Ecto neural progenitor cell (in vitro differentiated cells): Measurements from ENCODE around the gene ATAD3B.
"Not testable (repeated sequence)": the region's sequence is repeated elsewhere in the genome, so short reads cannot be mapped to it uniquely, and the experiment has no call there.

Experiments
- DNase-seq: peaks from one replicate; pipeline ENCODE4 v3.0.0-alpha.2; 2018; ENCODE audit warnings: low spot score

ATAD3B gene

GRCh38 chr1:1481811-1482210 lies 10.2 kb downstream of the ATAD3B start:
- DNase-seq = not testable (repeated sequence)

- no peak for DNase-seq
Measured at GRCh38 chr1:1482856-1483255, 11.3 kb downstream of the ATAD3B start.

GRCh38 chr1:1483714-1484113 lies 12.1 kb downstream of the ATAD3B start:
- no peak for DNase-seq

GRCh38 chr1:1484976-1485750 lies 13.6 kb downstream of the ATAD3B start:
- DNase-seq = not testable (repeated sequence)

GRCh38 chr1:1485755-1486317 lies 14.3 kb downstream of the ATAD3B start:
- DNase-seq = not testable (repeated sequence)

GRCh38 chr1:1487701-1488100 lies 16.1 kb downstream of the ATAD3B start:
- DNase-seq = no peak

- no peak for DNase-seq
Measured at GRCh38 chr1:1489231-1489630, 17.7 kb downstream of the ATAD3B start.

GRCh38 chr1:1489861-1490260 lies 18.3 kb downstream of the ATAD3B start:
- no peak for DNase-seq

- DNase-seq = no peak
Measured at GRCh38 chr1:1490633-1491230, 19.2 kb downstream of the ATAD3B start.

- no peak for DNase-seq
Measured at GRCh38 chr1:1491601-1492000, 20.0 kb downstream of the ATAD3B start.

GRCh38 chr1:1494311-1494710 lies 22.7 kb downstream of the ATAD3B start:
- not testable (repeated sequence) for DNase-seq

- DNase-seq = not testable (repeated sequence)
Measured at GRCh38 chr1:1495461-1495975, 24.0 kb downstream of the ATAD3B start.

GRCh38 chr1:1504777-1505365 lies 33.3 kb downstream of the ATAD3B start:
- peak; percentile 84 for DNase-seq

GRCh38 chr1:1505366-1505798 lies 33.8 kb downstream of the ATAD3B start:
- DNase-seq = not testable (repeated sequence)

- not testable (repeated sequence) for DNase-seq
Measured at GRCh38 chr1:1505801-1506200, 34.2 kb downstream of the ATAD3B start.

GRCh38 chr1:1507305-1507704 lies 35.7 kb downstream of the ATAD3B start:
- DNase-seq = no peak

- DNase-seq = not testable (repeated sequence)
Measured at GRCh38 chr1:1508775-1509464, 37.4 kb downstream of the ATAD3B start.

GRCh38 chr1:1509465-1509850 lies 37.9 kb downstream of the ATAD3B start:
- not testable (repeated sequence) for DNase-seq

- peak; percentile 59 for DNase-seq
Measured at GRCh38 chr1:1510912-1511532, 39.5 kb downstream of the ATAD3B start.

- peak; percentile 99 for DNase-seq
Measured at GRCh38 chr1:1511533-1512285, 40.1 kb downstream of the ATAD3B start, which contains the start of gene ATAD3A. TSS of gene ATAD3A (plus strand) at chr1:1512162. CDS start at chr1:1512269, 107 bp downstream.

GRCh38 chr1:1512425-1512824 lies 40.9 kb downstream of the ATAD3B start:
- not testable (repeated sequence) for DNase-seq
